Mesenchymal stem cell (in vitro differentiated cells and primary cell): ENCODE results near the gene RDH16. TPM values are rescaled to one million over a fixed set of nuclear protein-coding genes. Genes with fewer than 3 reads are reported as not detected.

Source experiments
- DNase-seq: peaks from one replicate; pipeline ENCODE4 v3.0.0-alpha.2; 2013
- H2AFZ ChIP-seq: one replicate; pipeline ENCODE4 v1.6.1; 2013; ENCODE audit warnings: low read depth, mild to moderate bottlenecking, control low read depth, inconsistent platforms, low read length, moderate library complexity
- H2AK5ac ChIP-seq: 2 replicates; pipeline ENCODE4 v1.6.1; 2013; ENCODE audit warnings: low read length, moderate library complexity, mild to moderate bottlenecking, inconsistent platforms; ENCODE audit not compliant: severe bottlenecking
- H2BK120ac ChIP-seq: one replicate; pipeline ENCODE4 v1.6.1; 2013; ENCODE audit warnings: low read depth, mild to moderate bottlenecking, inconsistent platforms, low read length, moderate library complexity
- H2BK12ac ChIP-seq, 2 experiments: one replicate each; pipeline ENCODE4 v1.6.1; 2013; ENCODE audit warnings: inconsistent platforms in 2 of 2, low read length in 2 of 2, mild to moderate bottlenecking in 2 of 2, moderate library complexity in 2 of 2, control low read depth in 1 of 2
- H2BK15ac ChIP-seq: one replicate; pipeline ENCODE4 v1.6.1; 2013; ENCODE audit warnings: mild to moderate bottlenecking, low read depth, inconsistent platforms; ENCODE audit not compliant: poor library complexity, severe bottlenecking
- H2BK5ac ChIP-seq: 2 replicates; pipeline ENCODE4 v1.6.1; 2013; ENCODE audit warnings: low read depth, mild to moderate bottlenecking, low read length, control low read depth, inconsistent platforms; ENCODE audit not compliant: poor library complexity, severe bottlenecking
- H3K14ac ChIP-seq, 2 experiments: one replicate each; pipeline ENCODE4 v1.6.1; 2013; ENCODE audit warnings: inconsistent platforms in 2 of 2, low read length in 2 of 2, control low read depth in 1 of 2, mild to moderate bottlenecking in 1 of 2, moderate library complexity in 1 of 2
- H3K18ac ChIP-seq, 2 experiments: one replicate each; pipeline ENCODE4 v1.6.1; 2013; ENCODE audit warnings: inconsistent platforms in 2 of 2, low read length in 2 of 2, control low read depth in 1 of 2, low read depth in 1 of 2, mild to moderate bottlenecking in 1 of 2
- H3K23ac ChIP-seq, 2 experiments: one replicate each; pipeline ENCODE4 v1.6.1; 2013; ENCODE audit warnings: inconsistent platforms in 2 of 2, low read length in 2 of 2, mild to moderate bottlenecking in 2 of 2, moderate library complexity in 2 of 2, control low read depth in 1 of 2
- H3K27ac ChIP-seq: 2 replicates; pipeline ENCODE4 v1.5.1; 2013; ENCODE audit warnings: mild to moderate bottlenecking, moderate library complexity, low read length, control low read depth, inconsistent platforms; ENCODE audit not compliant: poor library complexity, severe bottlenecking
- H3K27me3 ChIP-seq, 2 experiments: 2 replicates each; pipeline versions ENCODE4 v1.6.1 to v1.7.0; 2013; ENCODE audit warnings: low read length in 2 of 2, mild to moderate bottlenecking in 2 of 2, moderate library complexity in 2 of 2, control low read depth in 1 of 2, inconsistent platforms in 1 of 2; ENCODE audit not compliant: control insufficient read depth in 1 of 2, insufficient read depth in 1 of 2
- H3K36me3 ChIP-seq, 2 experiments: 2 replicates each; pipeline versions ENCODE4 v1.6.1 to v1.7.0; 2013; ENCODE audit warnings: low read length in 2 of 2, control low read depth in 1 of 2, inconsistent platforms in 1 of 2, low read depth in 1 of 2, mild to moderate bottlenecking in 1 of 2; ENCODE audit not compliant: insufficient read depth in 2 of 2, control insufficient read depth in 1 of 2
- H3K4ac ChIP-seq, 2 experiments: one replicate each; pipeline ENCODE4 v1.6.1; 2013; ENCODE audit warnings: inconsistent platforms in 2 of 2, low read length in 2 of 2, mild to moderate bottlenecking in 2 of 2, moderate library complexity in 2 of 2, control low read depth in 1 of 2, low read depth in 1 of 2
- H3K4me1 ChIP-seq: 2 replicates; pipeline ENCODE4 v1.6.1; 2013; ENCODE audit warnings: low read depth, low read length, control low read depth; ENCODE audit not compliant: control insufficient read depth, insufficient read depth
- H3K4me2 ChIP-seq: 2 replicates; pipeline ENCODE4 v1.6.1; 2013; ENCODE audit warnings: low read length, mild to moderate bottlenecking, inconsistent platforms; ENCODE audit not compliant: poor library complexity, severe bottlenecking
- H3K4me3 ChIP-seq, 2 experiments: 2 replicates each; pipeline versions ENCODE4 v1.5.1 to v1.7.0; 2013; ENCODE audit warnings: low read length in 2 of 2, mild to moderate bottlenecking in 2 of 2, control low read depth in 1 of 2, low read depth in 1 of 2; ENCODE audit not compliant: insufficient read depth in 1 of 2
- H3K79me1 ChIP-seq: replicated peaks from 2 replicates; pipeline ENCODE4 v1.6.1; 2013; ENCODE audit warnings: mild to moderate bottlenecking, control low read depth, low read length, inconsistent platforms; ENCODE audit not compliant: poor library complexity, severe bottlenecking
- H3K9ac ChIP-seq: 2 replicates; pipeline ENCODE4 v1.7.0; 2013; ENCODE audit warnings: mild to moderate bottlenecking, low read length, moderate library complexity
- H3K9me3 ChIP-seq: 2 replicates; pipeline ENCODE4 v1.7.0; 2013; ENCODE audit warnings: mild to moderate bottlenecking, low read length; ENCODE audit not compliant: control insufficient read depth
- H4K8ac ChIP-seq: one replicate; pipeline ENCODE4 v1.6.1; 2013; ENCODE audit warnings: inconsistent platforms, mild to moderate bottlenecking, low read length, moderate library complexity
- H4K91ac ChIP-seq: one replicate; pipeline ENCODE4 v1.6.1; 2013; ENCODE audit warnings: mild to moderate bottlenecking, low read length, inconsistent platforms
- WGBS: methylation state at CpG from one replicate; pipeline ENCODE4 v1.1.7; 2013; ENCODE audit warnings: mixed read lengths; 5-methylcytosine and 5-hydroxymethylcytosine counted together
- polyA plus RNA-seq, 2 experiments: library from polyadenylated mRNA; stranded (reverse); fragments of 200-250 nt; gene quantifications; one replicate each; pipeline ENCODE4 v1.2.3, GENCODE V29; 2013

Gene RDH16
- 0.04 TPM for polyA plus RNA-seq (2013, experiment 1 of 2)
- 0.03 TPM for polyA plus RNA-seq (2013, experiment 2 of 2)

DNA sequence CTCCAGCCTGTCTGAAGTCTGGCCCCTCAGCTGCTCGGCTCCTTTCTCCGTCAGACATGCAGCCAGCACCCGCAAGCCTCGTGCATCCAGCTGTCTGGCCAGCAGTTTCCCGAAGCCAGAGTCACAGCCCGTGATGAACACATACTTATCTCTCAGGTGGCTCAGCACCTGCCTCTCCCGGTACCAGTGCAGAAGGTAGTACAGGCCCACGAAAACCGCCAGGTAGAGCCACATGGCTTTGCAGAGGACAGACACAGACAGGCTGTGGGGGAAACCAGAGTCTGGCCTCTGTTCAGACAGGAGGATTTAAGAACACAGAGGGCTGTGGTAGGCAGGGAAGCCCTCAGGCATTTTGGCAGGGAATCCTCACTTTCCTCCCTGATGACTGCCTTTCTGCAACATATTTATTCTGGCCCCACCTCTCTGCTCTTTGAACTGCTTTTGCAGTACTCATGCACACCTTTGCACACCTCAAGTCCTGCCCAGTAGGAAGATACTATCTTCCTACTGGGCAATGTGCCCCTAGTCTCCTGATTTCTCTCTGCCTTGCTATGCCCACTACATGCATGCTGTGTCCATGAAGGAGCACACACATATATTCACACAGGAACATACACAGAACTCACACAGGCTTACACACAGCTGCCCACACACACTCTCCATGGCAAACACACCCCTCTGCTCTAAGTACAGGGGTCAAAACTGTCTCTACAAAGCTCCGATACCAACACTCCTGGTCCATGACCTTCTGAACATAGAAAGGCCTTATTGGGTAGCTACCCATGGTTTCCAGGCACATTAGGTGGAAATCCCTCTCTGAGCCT is at the start of gene RDH16:
Gene RDH16 (minus strand): TSS at position 380 of the 824 bp plus-strand sequence. CDS start 146 bp downstream, at position 234.
- 76% methylated on average over 10 of the region's 10 CpGs for WGBS

GRCh38 chr12:57006809-57007475 is 49.5 kb upstream of the RDH16 start:
- H4K91ac ChIP-seq: peak overlapping the region; percentile 4
- no peak overlapping the region for H2AK5ac ChIP-seq
- no peak overlapping the region for H2BK15ac ChIP-seq
- peaks cover 2% of the 10 kb centered on the region for H3K4me1 ChIP-seq
- no peak overlapping the region for H3K27ac ChIP-seq
- H3K4ac ChIP-seq: no peak overlapping the region
- H3K14ac ChIP-seq: no peak overlapping the region
- H2BK5ac ChIP-seq: no peak overlapping the region
- H2BK12ac ChIP-seq: no peak overlapping the region
- no peak overlapping the region for H3K23ac ChIP-seq
- H3K9ac ChIP-seq: peak overlapping the region; percentile 69
- no peaks in the 10 kb centered on the region for H3K27me3 ChIP-seq
- H3K79me1 ChIP-seq: peaks cover 33% of the 10 kb centered on the region
- H3K4me3 ChIP-seq: peak overlapping the region in 1 of 2 experiments; percentile 62
- peak overlapping the region; percentile 52 for H4K8ac ChIP-seq
- no peak for DNase-seq
- H2AFZ ChIP-seq: peak overlapping the region; percentile 60
- H2BK120ac ChIP-seq: no peak overlapping the region
- H3K9me3 ChIP-seq: no peaks in the 10 kb centered on the region
- H3K4me2 ChIP-seq: peak overlapping the region; percentile 53
- WGBS: 84% methylated on average over 9 of the region's 10 CpGs
- no peak overlapping the region for H3K18ac ChIP-seq
- H3K36me3 ChIP-seq: peaks cover 27 to 28% of the 10 kb centered on the region in 2 experiments

More for the DNA sequence above, at the start of gene RDH16:
- no peak within 1 kb of the TSS for H3K14ac ChIP-seq
- DNase-seq: no peak
- H4K91ac ChIP-seq: no peak within 1 kb of the TSS
- H3K4me3 ChIP-seq: no peak within 1 kb of the TSS
- H3K36me3 ChIP-seq: no peaks in the 10 kb centered on the region
- H2BK12ac ChIP-seq: no peak within 1 kb of the TSS
- no peak within 1 kb of the TSS for H3K4ac ChIP-seq
- H2AFZ ChIP-seq: no peak within 1 kb of the TSS
- H2BK15ac ChIP-seq: no peak within 1 kb of the TSS
- H2AK5ac ChIP-seq: no peak within 1 kb of the TSS
- no peak within 1 kb of the TSS for H3K4me2 ChIP-seq
- H3K23ac ChIP-seq: no peak within 1 kb of the TSS
- H3K9me3 ChIP-seq: peaks cover 13% of the 10 kb centered on the region
- peaks cover 43 to 57% of the 10 kb centered on the region in 2 experiments for H3K27me3 ChIP-seq
- H3K18ac ChIP-seq: no peak within 1 kb of the TSS
- no peak within 1 kb of the TSS for H2BK120ac ChIP-seq
- no peak within 1 kb of the TSS for H3K9ac ChIP-seq
- no peak within 1 kb of the TSS for H3K27ac ChIP-seq
- H3K4me1 ChIP-seq: no peaks in the 10 kb centered on the region
- no peak within 1 kb of the TSS for H2BK5ac ChIP-seq
- no peaks in the 10 kb centered on the region for H3K79me1 ChIP-seq
- no peak within 1 kb of the TSS for H4K8ac ChIP-seq

GRCh38 chr12:57005980-57006808 is 48.8 kb upstream of the RDH16 start, which contains the start of gene ZBTB39:
Gene ZBTB39, minus strand, starts transcription at chr12:57006546. Its CDS starts 1,629 bp downstream, at chr12:57004917.
- H2BK120ac ChIP-seq: peak within 1 kb of the TSS; percentile 79
- H3K79me1 ChIP-seq: peaks cover 40% of the 10 kb centered on the region
- no peaks in the 10 kb centered on the region for H3K27me3 ChIP-seq
- peak within 1 kb of the TSS in 1 of 2 experiments; percentile 80 for H3K14ac ChIP-seq
- peak within 1 kb of the TSS; percentile 74 for H4K8ac ChIP-seq
- H3K4me1 ChIP-seq: peaks cover 5% of the 10 kb centered on the region
- peak within 1 kb of the TSS in 1 of 2 experiments; percentile 87 for H3K23ac ChIP-seq
- no peak within 1 kb of the TSS for H2BK15ac ChIP-seq
- WGBS: 1% methylated on average over 36 of the region's 94 CpGs
- H4K91ac ChIP-seq: peak within 1 kb of the TSS; percentile 4
- peaks cover 34% of the 10 kb centered on the region in 2 experiments for H3K36me3 ChIP-seq
- H3K27ac ChIP-seq: no peak within 1 kb of the TSS
- DNase-seq: peak; percentile 54
- H3K9ac ChIP-seq: peak within 1 kb of the TSS; percentile 86
- H2AK5ac ChIP-seq: no peak within 1 kb of the TSS
- H2BK5ac ChIP-seq: peak within 1 kb of the TSS; percentile 11
- peak within 1 kb of the TSS; percentile 76 to 83 for H3K4me3 ChIP-seq
- peak within 1 kb of the TSS; percentile 75 for H2AFZ ChIP-seq
- peak within 1 kb of the TSS; percentile 48 to 54 for H3K18ac ChIP-seq
- peak within 1 kb of the TSS in 1 of 2 experiments; percentile 59 for H3K4ac ChIP-seq
- no peaks in the 10 kb centered on the region for H3K9me3 ChIP-seq
- no peak within 1 kb of the TSS for H2BK12ac ChIP-seq
- peak within 1 kb of the TSS; percentile 82 for H3K4me2 ChIP-seq
